ENCODE results near the gene FBXO31.
"Not testable (repeated sequence)": the region's sequence is repeated elsewhere in the genome, so short reads cannot be mapped to it uniquely, and the experiment has no call there.

Gene FBXO31

GRCh38 chr16:87345726-87346424, 37.7 kb downstream of the FBXO31 start:
- H3K4me1 ChIP-seq: peaks cover 0 to 8% (median 0%) of the 10 kb centered on the region in 10 experiments; a peak in 2 of 20 replicates
- H4K20me1 ChIP-seq: peaks cover 63 to 97% (median 86%) of the 10 kb centered on the region in 11 experiments
- H3K9me3 ChIP-seq (replicated peaks in 1 of 11): no peaks in the 10 kb centered on the region
- H3K9ac ChIP-seq: no peak overlapping the region
- no peak overlapping the region for H3K4me2 ChIP-seq
- H3K27ac ChIP-seq: no peak overlapping the region
- H3K4me3 ChIP-seq: no peak overlapping the region
- H3K36me3 ChIP-seq: peaks cover 56 to 92% (median 84%) of the 10 kb centered on the region in 11 experiments
- H3K27me3 ChIP-seq: 0 out of 22 replicates have a peak, but pooled peaks cover 0 to 3% (median 0%) of the 10 kb centered on the region in 11 experiments
- no peak for TF ChIP-seq Cebpa-rat (IDR thresholded peaks at IDR 0.05)

- no peaks in the 10 kb centered on the region for H3K27me3 ChIP-seq
- no peak overlapping the region for H3K27ac ChIP-seq
- peaks cover 55 to 97% (median 78%) of the 10 kb centered on the region in 11 experiments for H4K20me1 ChIP-seq
- no peak overlapping the region for H3K9ac ChIP-seq
- H3K4me2 ChIP-seq: no peak overlapping the region
- H3K4me1 ChIP-seq: peaks cover 0 to 3% (median 0%) of the 10 kb centered on the region in 10 experiments; a peak in 1 of 20 replicates
- no peak overlapping the region for H3K4me3 ChIP-seq
- no peak for TF ChIP-seq Cebpa-rat (IDR thresholded peaks at IDR 0.05)
- H3K9me3 ChIP-seq (replicated peaks in 1 of 11): no peaks in the 10 kb centered on the region
- H3K36me3 ChIP-seq: peaks cover 64 to 93% (median 85%) of the 10 kb centered on the region in 11 experiments
Observed at GRCh38 chr16:87344931-87345631, 38.5 kb downstream of the FBXO31 start.

- Histone ChIP-seq H3K9me3 (replicated peaks in 1 of 11) (no peaks in the 10 kb centered on the region), H3K4me2 (no peak overlapping the region), H3K27ac (no peak overlapping the region), H3K36me3 (peaks cover 72 to 95% (median 85%) of the 10 kb centered on the region in 11 experiments), H3K9ac (no peak overlapping the region), H4K20me1 (peaks cover 52 to 97% (median 73%) of the 10 kb centered on the region in 11 experiments; a peak in 21 of 22 replicates), H3K4me1 (no peaks in the 10 kb centered on the region), H3K27me3 (no peaks in the 10 kb centered on the region), H3K4me3 (no peak overlapping the region)
- no peak for TF ChIP-seq Cebpa-rat (IDR thresholded peaks at IDR 0.05)
Observed at GRCh38 chr16:87344165-87344930, 39.2 kb downstream of the FBXO31 start.

- Histone ChIP-seq H3K27ac (no peak overlapping the region), H3K9me3 (replicated peaks in 1 of 11) (no peaks in the 10 kb centered on the region), H3K27me3 (no peaks in the 10 kb centered on the region), H3K36me3 (peaks cover 77 to 96% (median 88%) of the 10 kb centered on the region in 11 experiments), H3K9ac (no peak overlapping the region), H3K4me2 (no peak overlapping the region), H3K4me1 (peaks cover 0 to 1% (median 0%) of the 10 kb centered on the region in 10 experiments; a peak in 4 of 20 replicates), H4K20me1 (peaks cover 49 to 97% (median 71%) of the 10 kb centered on the region in 11 experiments; a peak in 21 of 22 replicates), H3K4me3 (no peak overlapping the region)
- no peak for TF ChIP-seq Cebpa-rat (IDR thresholded peaks at IDR 0.05)
Observed at GRCh38 chr16:87343753-87344050, 39.9 kb downstream of the FBXO31 start.

GRCh38 chr16:87342978-87343752, 40.4 kb downstream of the FBXO31 start:
- no peak for TF ChIP-seq Cebpa-rat (IDR thresholded peaks at IDR 0.05)
- Histone ChIP-seq H3K4me3 (no peak overlapping the region), H3K4me2 (no peak overlapping the region), H3K4me1 (peaks cover 0 to 7% (median 1%) of the 10 kb centered on the region in 10 experiments; a peak in 15 of 20 replicates), H3K9ac (no peak overlapping the region), H3K9me3 (replicated peaks in 1 of 11) (no peaks in the 10 kb centered on the region), H3K36me3 (peaks cover 77 to 95% (median 85%) of the 10 kb centered on the region in 11 experiments), H4K20me1 (peaks cover 45 to 97% (median 68%) of the 10 kb centered on the region in 11 experiments; a peak in 21 of 22 replicates), H3K27me3 (no peaks in the 10 kb centered on the region), H3K27ac (no peak overlapping the region)

- peaks cover 1 to 13% (median 8%) of the 10 kb centered on the region in 10 experiments for H3K4me1 ChIP-seq
- no peak overlapping the region for H3K4me3 ChIP-seq
- peaks cover 45 to 97% (median 65%) of the 10 kb centered on the region in 11 experiments; a peak in 21 of 22 replicates for H4K20me1 ChIP-seq
- H3K36me3 ChIP-seq: peaks cover 75 to 89% (median 82%) of the 10 kb centered on the region in 11 experiments
- H3K9ac ChIP-seq: no peak overlapping the region
- no peak for TF ChIP-seq Cebpa-rat (IDR thresholded peaks at IDR 0.05)
- H3K4me2 ChIP-seq: no peak overlapping the region
- H3K27ac ChIP-seq: no peak overlapping the region
- H3K9me3 ChIP-seq (replicated peaks in 1 of 11): no peaks in the 10 kb centered on the region
- 0 out of 22 replicates have a peak, but pooled peaks cover 0 to 2% (median 0%) of the 10 kb centered on the region in 11 experiments for H3K27me3 ChIP-seq
Observed at GRCh38 chr16:87342504-87342903, 41.1 kb downstream of the FBXO31 start.

GRCh38 chr16:87340198-87340597, 43.4 kb downstream of the FBXO31 start:
- Histone ChIP-seq H3K4me3 (no peak overlapping the region), H3K4me1 (peaks cover 12 to 27% (median 24%) of the 10 kb centered on the region in 10 experiments), H4K20me1 (peaks cover 55 to 99% (median 67%) of the 10 kb centered on the region in 11 experiments), H3K27ac (no peak overlapping the region), H3K27me3 (peaks cover 0 to 16% (median 0%) of the 10 kb centered on the region in 11 experiments; a peak in 2 of 22 replicates), H3K4me2 (no peak overlapping the region), H3K9me3 (replicated peaks in 1 of 11) (no peaks in the 10 kb centered on the region), H3K36me3 (peaks cover 64 to 82% (median 74%) of the 10 kb centered on the region in 11 experiments), H3K9ac (no peak overlapping the region)
- no peak for TF ChIP-seq Cebpa-rat (IDR thresholded peaks at IDR 0.05)

- Histone ChIP-seq H3K36me3 (peaks cover 69 to 86% (median 79%) of the 10 kb centered on the region in 11 experiments), H4K20me1 (peaks cover 55 to 100% (median 69%) of the 10 kb centered on the region in 11 experiments)
Observed at GRCh38 chr16:87339724-87340105, 43.9 kb downstream of the FBXO31 start.

More at GRCh38 chr16:87339724-87340105, 43.9 kb downstream of the FBXO31 start:
- not testable (repeated sequence) for H3K27ac ChIP-seq; H3K4me2 ChIP-seq; H3K4me3 ChIP-seq; H3K9ac ChIP-seq; H3K9me3 ChIP-seq (replicated peaks in 1 of 11)
- Histone ChIP-seq H3K27me3 (peaks cover 0 to 16% (median 0%) of the 10 kb centered on the region in 11 experiments; a peak in 2 of 22 replicates), H3K4me1 (peaks cover 12 to 27% (median 24%) of the 10 kb centered on the region in 10 experiments)

All from BLaER1 treated with 17β-estradiol and CSF1 and Interleukin-3, amounts not matched to agents 10 nM and 100 nM (cell line).